BJ (cell line): ENCODE results near the gene GOT1. TPM values are rescaled to one million over a fixed set of nuclear protein-coding genes. Genes with fewer than 3 reads are reported as not detected.

Experiments used
- CTCF ChIA-PET: fragments of 350-600 bp; formaldehyde crosslinking; extraction: SDS; loops from one replicate; lab custom pipeline; 2021; ENCODE audit warnings: antibody characterized with exemption, inconsistent platforms; lab: Yijun Ruan, JAX
- POLR2A ChIA-PET: fragments of 300-600 bp; sonication (Branson Sonifier 250); formaldehyde crosslinking; extraction: SDS; loops from one replicate; lab custom pipeline; 2021; ENCODE audit warnings: antibody characterized with exemption; lab: Charles Lee
- DNase-seq: peaks from one replicate; pipeline ENCODE4 v3.0.0-alpha.2; 2011; ENCODE audit warnings: low read depth
- H3K27me3 ChIP-seq: 2 replicates; pipeline ENCODE4 v1.6.0; 2011; ENCODE audit warnings: low read length; ENCODE audit not compliant: control insufficient read depth, insufficient read depth
- H3K36me3 ChIP-seq: 2 replicates; pipeline ENCODE4 v1.5.1; 2011; ENCODE audit warnings: low read length; ENCODE audit not compliant: control insufficient read depth, insufficient read depth
- H3K4me3 ChIP-seq: 2 replicates; pipeline ENCODE4 v1.5.1; 2011; ENCODE audit warnings: low read depth, mild to moderate bottlenecking, control low read depth, low read length
- polyA plus RNA-seq: library from polyadenylated mRNA; depleted of rRNA; stranded (reverse); fragments of >200 nt; gene quantifications from 2 replicates; pipeline ENCODE4 v1.2.3, GENCODE V29; 2011
- TF ChIP-seq, protein P1 (sequence below): IDR thresholded peaks from 2 replicates; pipeline ENCODE4 v1.5.1; 2011; ENCODE audit warnings: low read depth, mild to moderate bottlenecking, control low read depth, inconsistent platforms, low read length, moderate library complexity; ENCODE audit not compliant: insufficient read depth

Gene GOT1
- polyA plus RNA-seq, 1 experiment = 41.4 TPM

DNA sequence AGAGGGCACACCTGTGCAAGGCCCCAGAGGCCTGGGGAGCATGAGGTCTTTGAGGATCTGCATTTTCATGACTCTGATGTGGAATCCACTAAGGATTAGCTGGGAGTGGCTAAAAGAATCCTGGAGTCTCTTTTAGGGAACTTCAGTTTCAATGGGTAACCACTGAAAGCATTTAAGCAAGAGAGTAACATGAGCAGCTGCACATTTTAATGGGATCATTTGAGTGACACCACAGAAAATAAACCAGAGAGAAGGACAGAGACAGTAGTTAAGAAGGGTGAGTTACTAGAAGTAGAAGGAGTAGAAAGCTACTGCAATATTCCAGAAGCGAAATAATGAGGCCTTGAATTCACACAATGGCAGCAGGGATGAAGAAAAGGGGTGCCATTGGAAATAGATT lies 5.2 kb downstream of the GOT1 start:
- H3K4me3 ChIP-seq = no peak overlapping the region
- H3K27me3 ChIP-seq = no peaks in the 10 kb centered on the region
- TF ChIP-seq, protein P1, sequence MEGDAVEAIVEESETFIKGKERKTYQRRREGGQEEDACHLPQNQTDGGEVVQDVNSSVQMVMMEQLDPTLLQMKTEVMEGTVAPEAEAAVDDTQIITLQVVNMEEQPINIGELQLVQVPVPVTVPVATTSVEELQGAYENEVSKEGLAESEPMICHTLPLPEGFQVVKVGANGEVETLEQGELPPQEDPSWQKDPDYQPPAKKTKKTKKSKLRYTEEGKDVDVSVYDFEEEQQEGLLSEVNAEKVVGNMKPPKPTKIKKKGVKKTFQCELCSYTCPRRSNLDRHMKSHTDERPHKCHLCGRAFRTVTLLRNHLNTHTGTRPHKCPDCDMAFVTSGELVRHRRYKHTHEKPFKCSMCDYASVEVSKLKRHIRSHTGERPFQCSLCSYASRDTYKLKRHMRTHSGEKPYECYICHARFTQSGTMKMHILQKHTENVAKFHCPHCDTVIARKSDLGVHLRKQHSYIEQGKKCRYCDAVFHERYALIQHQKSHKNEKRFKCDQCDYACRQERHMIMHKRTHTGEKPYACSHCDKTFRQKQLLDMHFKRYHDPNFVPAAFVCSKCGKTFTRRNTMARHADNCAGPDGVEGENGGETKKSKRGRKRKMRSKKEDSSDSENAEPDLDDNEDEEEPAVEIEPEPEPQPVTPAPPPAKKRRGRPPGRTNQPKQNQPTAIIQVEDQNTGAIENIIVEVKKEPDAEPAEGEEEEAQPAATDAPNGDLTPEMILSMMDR = no peak
- DNase-seq = no peak
- POLR2A ChIA-PET = no interaction called here
- CTCF ChIA-PET = no interaction called here
- peaks cover 3% of the 10 kb centered on the region; the same call in 1 of the 2 replicates for H3K36me3 ChIP-seq

DNA sequence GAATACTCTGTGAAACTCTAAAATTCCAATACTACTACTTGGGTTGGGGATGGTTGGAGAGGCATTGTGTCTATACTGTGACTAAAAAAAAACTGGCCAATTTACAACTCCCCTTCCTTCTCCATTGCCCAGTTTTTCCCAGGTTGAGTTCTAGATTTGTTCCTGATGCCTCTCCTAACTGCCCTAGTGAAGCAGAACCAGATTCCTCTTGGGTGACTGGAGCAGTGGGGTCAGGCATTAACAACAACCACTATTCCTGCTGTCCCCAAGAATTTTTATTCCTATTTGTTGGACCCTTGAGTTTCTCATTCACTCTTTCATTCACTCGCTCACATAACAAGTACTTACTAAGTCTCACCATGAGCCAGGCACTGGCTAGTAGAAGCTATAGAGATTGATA lies 5.8 kb downstream of the GOT1 start:
- ChIA-PET CTCF (interaction anchor here (1.1 kb wide), 1 partner anchor 13 kb away, joined by 3 read pairs; no protein-coding TSS in a partner anchor), POLR2A (no interaction called here)
- Histone ChIP-seq H3K36me3 (peaks cover 3% of the 10 kb centered on the region; the same call in 1 of the 2 replicates), H3K27me3 (no peaks in the 10 kb centered on the region), H3K4me3 (no peak overlapping the region)
- TF ChIP-seq, protein P1 = no peak
- DNase-seq = no peak

DNA sequence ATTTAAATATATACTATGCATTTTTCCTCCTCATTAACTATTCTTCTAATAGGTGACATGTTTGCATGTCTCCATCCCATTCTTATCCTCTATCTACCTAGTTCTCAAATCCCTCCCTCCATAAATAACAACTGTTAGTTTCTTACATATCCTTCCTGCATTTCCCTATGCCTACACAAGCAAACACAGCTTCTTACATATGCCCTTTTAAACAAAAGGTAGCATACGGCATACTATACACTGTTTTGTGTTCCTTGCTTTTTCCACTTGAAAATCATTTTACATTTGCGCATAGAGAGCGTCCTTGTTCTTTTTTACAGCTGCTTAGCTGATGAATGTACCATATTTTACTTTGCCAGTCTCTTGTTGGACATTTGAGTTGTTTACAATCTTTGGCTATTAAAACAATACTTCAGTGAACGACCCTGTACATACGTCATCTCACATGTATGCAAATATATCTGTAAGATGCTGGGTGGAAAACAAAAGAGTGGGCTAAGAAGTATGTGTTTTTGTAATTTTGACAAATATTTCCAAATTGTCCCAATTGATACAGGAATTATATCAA lies 7.8 kb downstream of the GOT1 start:
- no peak for DNase-seq
- ChIA-PET CTCF (interaction anchor here (0.7 kb wide), 1 partner anchor 57 kb away, joined by 3 read pairs; no protein-coding TSS in a partner anchor), POLR2A (no interaction called here)
- H3K4me3 ChIP-seq = no peak overlapping the region
- TF ChIP-seq, protein P1 = no peak
- H3K36me3 ChIP-seq = peaks cover 5% of the 10 kb centered on the region; the same call in 1 of the 2 replicates
- no peaks in the 10 kb centered on the region for H3K27me3 ChIP-seq

DNA sequence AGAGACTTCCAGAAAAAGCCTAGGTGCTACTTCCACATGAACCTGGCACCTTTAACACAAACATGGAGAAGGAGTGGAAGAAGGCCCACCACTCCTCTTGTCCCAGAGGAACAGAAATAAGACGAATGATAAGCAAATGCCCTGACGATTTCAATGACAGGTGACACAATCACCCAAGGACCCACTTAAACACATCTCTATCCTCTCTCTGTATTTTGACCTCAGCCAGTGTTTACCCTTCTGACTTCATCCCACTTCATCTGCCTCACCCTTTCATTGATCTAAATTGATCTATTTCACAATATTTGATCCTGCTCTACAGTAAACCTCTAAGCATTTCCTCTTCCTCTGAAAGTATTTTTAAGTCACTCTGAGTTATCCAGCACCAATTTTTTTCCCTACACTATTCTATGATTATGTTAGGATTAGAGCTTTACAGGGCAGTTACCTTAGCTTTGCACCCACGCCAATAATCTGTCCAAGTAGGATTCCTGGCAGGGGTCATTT lies 9.1 kb downstream of the GOT1 start:
- Histone ChIP-seq H3K36me3 (peaks cover 5% of the 10 kb centered on the region; the same call in 1 of the 2 replicates), H3K4me3 (no peak overlapping the region), H3K27me3 (no peaks in the 10 kb centered on the region)
- ChIA-PET CTCF (no interaction called here), POLR2A (no interaction called here)
- no peak for DNase-seq
- TF ChIP-seq, protein P1 = no peak

DNA sequence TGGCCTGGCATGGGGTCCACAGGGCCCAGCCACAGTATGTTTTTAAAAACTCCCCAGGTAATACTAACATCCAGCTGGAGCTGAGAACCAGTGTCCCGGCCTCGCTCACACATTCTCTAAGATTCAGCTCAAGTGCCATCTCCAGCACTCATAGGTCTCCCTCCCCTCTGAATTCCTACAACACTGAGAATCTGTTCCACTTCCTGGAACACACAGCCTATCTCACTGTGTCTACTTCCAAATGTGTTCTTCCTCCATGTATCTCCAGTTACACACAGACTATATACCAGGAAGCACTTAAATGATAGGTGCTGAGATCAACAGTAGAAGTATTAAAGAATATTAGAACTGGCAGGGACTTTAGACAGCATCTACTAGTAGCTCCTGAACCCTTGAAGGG lies 10.7 kb downstream of the GOT1 start:
- ChIA-PET POLR2A (no interaction called here), CTCF (interaction anchor here (1.0 to 1.1 kb wide), 3 partner anchors 15 to 27 kb away, joined by 3 to 5 read pairs (median 5); no protein-coding TSS in a partner anchor)
- DNase-seq = no peak
- Histone ChIP-seq H3K36me3 (peaks cover 3% of the 10 kb centered on the region; the same call in 1 of the 2 replicates), H3K27me3 (no peaks in the 10 kb centered on the region), H3K4me3 (no peak overlapping the region)
- TF ChIP-seq, protein P1 = no peak
